IMR-90 (cell line): ENCODE measurements around the gene DDX4.

Source experiments
- BHLHE40 ChIP-seq: fragments of 150-350 bp; IDR thresholded peaks from 2 replicates; pipeline ENCODE4 v1.6.1; 2016; ENCODE audit warnings: mild to moderate bottlenecking, low read depth, low read length
- POLR2A ChIP-seq: IDR thresholded peaks from 2 replicates; pipeline ENCODE4 v1.6.1; 2012; ENCODE audit warnings: mild to moderate bottlenecking, low read depth, low read length
- RAD21 ChIP-seq: IDR thresholded peaks from 2 replicates; pipeline ENCODE4 v1.6.1; 2012; ENCODE audit warnings: low read length, improper control_type of control experiment
- RCOR1 ChIP-seq: IDR thresholded peaks from 2 replicates; pipeline ENCODE4 v1.6.1; 2012; ENCODE audit warnings: mild to moderate bottlenecking, low read length, improper control_type of control experiment; ENCODE audit not compliant: insufficient replicate concordance
- RFX5 ChIP-seq: IDR thresholded peaks from 2 replicates; pipeline ENCODE4 v1.8.0; 2012; ENCODE audit warnings: low read depth, mild to moderate bottlenecking, low read length, moderate library complexity
- SMC3 ChIP-seq: fragments of 150-350 bp; IDR thresholded peaks from 2 replicates; pipeline ENCODE4 v1.6.1; 2016; ENCODE audit warnings: low read depth, mild to moderate bottlenecking, antibody characterized with exemption, low read length, moderate library complexity
- TF ChIP-seq, protein P1 (sequence below): conservative IDR thresholded peaks from 2 replicates; pipeline ENCODE4 v1.5.1; 2012; ENCODE audit warnings: mild to moderate bottlenecking, low read depth, low read length, improper control_type of control experiment
- TF ChIP-seq, protein P2 (sequence below): fragments of 150-350 bp; IDR thresholded peaks from 2 replicates; pipeline ENCODE4 v1.6.1; 2016; ENCODE audit warnings: low read depth, mild to moderate bottlenecking, low read length, moderate library complexity, borderline replicate concordance

DNA sequence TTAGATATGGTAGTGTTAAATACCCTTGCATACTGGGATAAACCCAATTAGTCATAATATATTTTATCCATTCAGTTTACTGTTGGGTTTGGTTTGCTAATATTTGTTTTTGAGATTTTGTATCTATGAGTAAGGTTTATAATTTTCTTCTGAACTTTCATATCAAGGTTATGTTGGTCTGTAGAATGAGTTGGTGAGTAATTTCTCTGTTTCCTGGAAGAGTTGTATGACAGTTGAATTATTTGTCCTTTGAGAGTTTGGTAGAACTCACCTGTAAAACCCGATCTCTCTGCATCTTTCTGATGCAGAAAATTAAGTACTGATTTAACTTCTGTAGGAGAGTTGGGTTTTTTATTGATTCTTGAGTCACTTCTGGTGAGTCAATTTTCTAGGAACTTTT, 20.4 kb downstream of the DDX4 start:
- no peak for TF ChIP-seq RFX5
- TF ChIP-seq, protein P1, sequence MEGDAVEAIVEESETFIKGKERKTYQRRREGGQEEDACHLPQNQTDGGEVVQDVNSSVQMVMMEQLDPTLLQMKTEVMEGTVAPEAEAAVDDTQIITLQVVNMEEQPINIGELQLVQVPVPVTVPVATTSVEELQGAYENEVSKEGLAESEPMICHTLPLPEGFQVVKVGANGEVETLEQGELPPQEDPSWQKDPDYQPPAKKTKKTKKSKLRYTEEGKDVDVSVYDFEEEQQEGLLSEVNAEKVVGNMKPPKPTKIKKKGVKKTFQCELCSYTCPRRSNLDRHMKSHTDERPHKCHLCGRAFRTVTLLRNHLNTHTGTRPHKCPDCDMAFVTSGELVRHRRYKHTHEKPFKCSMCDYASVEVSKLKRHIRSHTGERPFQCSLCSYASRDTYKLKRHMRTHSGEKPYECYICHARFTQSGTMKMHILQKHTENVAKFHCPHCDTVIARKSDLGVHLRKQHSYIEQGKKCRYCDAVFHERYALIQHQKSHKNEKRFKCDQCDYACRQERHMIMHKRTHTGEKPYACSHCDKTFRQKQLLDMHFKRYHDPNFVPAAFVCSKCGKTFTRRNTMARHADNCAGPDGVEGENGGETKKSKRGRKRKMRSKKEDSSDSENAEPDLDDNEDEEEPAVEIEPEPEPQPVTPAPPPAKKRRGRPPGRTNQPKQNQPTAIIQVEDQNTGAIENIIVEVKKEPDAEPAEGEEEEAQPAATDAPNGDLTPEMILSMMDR, result no peak
- no peak for TF ChIP-seq RCOR1
- no peak for TF ChIP-seq SMC3
- TF ChIP-seq BHLHE40, result no peak
- no peak for TF ChIP-seq RAD21
- no peak for TF ChIP-seq POLR2A
- TF ChIP-seq, protein P2, sequence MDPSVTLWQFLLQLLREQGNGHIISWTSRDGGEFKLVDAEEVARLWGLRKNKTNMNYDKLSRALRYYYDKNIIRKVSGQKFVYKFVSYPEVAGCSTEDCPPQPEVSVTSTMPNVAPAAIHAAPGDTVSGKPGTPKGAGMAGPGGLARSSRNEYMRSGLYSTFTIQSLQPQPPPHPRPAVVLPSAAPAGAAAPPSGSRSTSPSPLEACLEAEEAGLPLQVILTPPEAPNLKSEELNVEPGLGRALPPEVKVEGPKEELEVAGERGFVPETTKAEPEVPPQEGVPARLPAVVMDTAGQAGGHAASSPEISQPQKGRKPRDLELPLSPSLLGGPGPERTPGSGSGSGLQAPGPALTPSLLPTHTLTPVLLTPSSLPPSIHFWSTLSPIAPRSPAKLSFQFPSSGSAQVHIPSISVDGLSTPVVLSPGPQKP, result no peak
